ENCODE results near the gene ALDOC. TPM values are rescaled to one million over a fixed set of nuclear protein-coding genes. Genes with fewer than 3 reads are reported as not detected.

Gene ALDOC
- total and polyA plus RNA-seq, 2 of the 13 experiments (the other 11 are each of a cell fraction or from before 2014, with no cell fraction given), result 15.4 to 60.9 TPM

- 20% methylated on average over 2 of the region's 5 CpGs for WGBS (ENCODE audit: low lambda C conversion rate)
- H3K9ac ChIP-seq (ENCODE audit: insufficient read depth, low read depth, low read length), result peak overlapping the region; percentile 68; the same call in 1 of the 2 replicates
- no peaks in the 10 kb centered on the region for H4K20me1 ChIP-seq (ENCODE audit: insufficient read depth, low read length)
- ChIA-PET CTCF (ENCODE audit: low intra/inter-chr PET ratio, low total read pairs) (no interaction called here), POLR2A (interaction anchor here (0.8 kb wide), 1 partner anchor 27 kb away, joined by 3 read pairs; no protein-coding TSS in a partner anchor)
- H3K9me3 ChIP-seq (ENCODE audit: low read length), result no peaks in the 10 kb centered on the region
- DNase-seq (ENCODE audit: low spot score) (no peak), FAIRE-seq (no peak), ATAC-seq (no peak)
- in situ Hi-C loops (cut with HindIII; ENCODE audit: extremely low pct_ligation_motif_present, low pct_unique_long_range_greater_than_20kb) (loop anchor here (5.0 kb wide), 1 partner anchor 50 kb away; no protein-coding TSS in a partner anchor), intact Hi-C loops (cut with micrococcal nuclease; ENCODE audit: unreplicated experiment) (no loop called here)
- H3K27ac ChIP-seq (ENCODE audit: extremely low read length, insufficient read depth, low read length), result peak overlapping the region; percentile 10
- H3K4me1 ChIP-seq (ENCODE audit: insufficient read depth, low read length), result peaks cover 61% of the 10 kb centered on the region
- BruUV-seq (replicated peaks), result no TSS peak
- H2AFZ ChIP-seq (ENCODE audit: low read length), result peak overlapping the region; percentile 32
- H3K79me2 ChIP-seq (ENCODE audit: insufficient read depth, low read length), result peaks cover 17% of the 10 kb centered on the region
- peak overlapping the region; percentile 57 to 95 (median 92); a peak in 5 of 6 replicates for H3K4me3 ChIP-seq (replicated peaks in 1 of 3; ENCODE audit: insufficient read depth in 1 of 3, low read depth in 2 of 3, low read length in 3 of 3)
- no peaks in the 10 kb centered on the region for H3K27me3 ChIP-seq (ENCODE audit: control insufficient read depth in 1 of 2, insufficient read depth in 2 of 2, low read length in 2 of 2)
- peaks cover 0 to 2% of the 10 kb centered on the region in 2 experiments; a peak in 3 of 5 replicates for H3K36me3 ChIP-seq (replicated peaks in 1 of 2; ENCODE audit: control insufficient read depth in 1 of 2, insufficient read depth in 2 of 2, low read length in 2 of 2)
- H3K4me2 ChIP-seq (ENCODE audit: low read depth, low read length), result peak overlapping the region; percentile 94
- TF ChIP-seq LCORL (IDR thresholded peaks at IDR 0.05), result no peak
- no peak for TF ChIP-seq LCORL (CRISPR knock-in tag; IDR thresholded peaks at IDR 0.05)
- TF ChIP-seq HNRNPL (IDR thresholded peaks at IDR 0.05; ENCODE audit: low read depth, low read length), result 0 out of 2 replicates have a peak, but pooled peaks have one; percentile 35
- TF ChIP-seq ZC3H13 (CRISPR knock-in tag; IDR thresholded peaks at IDR 0.05), result no peak
- TF ChIP-seq NRL (CRISPR knock-in tag; IDR thresholded peaks at IDR 0.05; ENCODE audit: borderline replicate concordance), result 0 out of 2 replicates have a peak, but pooled peaks have one; percentile 44
- TF ChIP-seq PHF21A (CRISPR knock-in tag; IDR thresholded peaks at IDR 0.05), result no peak
- TF ChIP-seq RARA (CRISPR knock-in tag; IDR thresholded peaks at IDR 0.05), result no peak
- TF ChIP-seq ZNF18 (CRISPR knock-in tag; IDR thresholded peaks at IDR 0.05; ENCODE audit: insufficient replicate concordance), result peak; percentile 18
- no peak for TF ChIP-seq HMGA1 (CRISPR knock-in tag; conservative IDR thresholded peaks at IDR 0.05)
- no peak for TF ChIP-seq KMT2B (CRISPR knock-in tag; IDR thresholded peaks at IDR 0.05)
- TF ChIP-seq U2AF2 (IDR thresholded peaks at IDR 0.05; ENCODE audit: low read depth, low read length), result no peak
- TF ChIP-seq, protein P1, sequence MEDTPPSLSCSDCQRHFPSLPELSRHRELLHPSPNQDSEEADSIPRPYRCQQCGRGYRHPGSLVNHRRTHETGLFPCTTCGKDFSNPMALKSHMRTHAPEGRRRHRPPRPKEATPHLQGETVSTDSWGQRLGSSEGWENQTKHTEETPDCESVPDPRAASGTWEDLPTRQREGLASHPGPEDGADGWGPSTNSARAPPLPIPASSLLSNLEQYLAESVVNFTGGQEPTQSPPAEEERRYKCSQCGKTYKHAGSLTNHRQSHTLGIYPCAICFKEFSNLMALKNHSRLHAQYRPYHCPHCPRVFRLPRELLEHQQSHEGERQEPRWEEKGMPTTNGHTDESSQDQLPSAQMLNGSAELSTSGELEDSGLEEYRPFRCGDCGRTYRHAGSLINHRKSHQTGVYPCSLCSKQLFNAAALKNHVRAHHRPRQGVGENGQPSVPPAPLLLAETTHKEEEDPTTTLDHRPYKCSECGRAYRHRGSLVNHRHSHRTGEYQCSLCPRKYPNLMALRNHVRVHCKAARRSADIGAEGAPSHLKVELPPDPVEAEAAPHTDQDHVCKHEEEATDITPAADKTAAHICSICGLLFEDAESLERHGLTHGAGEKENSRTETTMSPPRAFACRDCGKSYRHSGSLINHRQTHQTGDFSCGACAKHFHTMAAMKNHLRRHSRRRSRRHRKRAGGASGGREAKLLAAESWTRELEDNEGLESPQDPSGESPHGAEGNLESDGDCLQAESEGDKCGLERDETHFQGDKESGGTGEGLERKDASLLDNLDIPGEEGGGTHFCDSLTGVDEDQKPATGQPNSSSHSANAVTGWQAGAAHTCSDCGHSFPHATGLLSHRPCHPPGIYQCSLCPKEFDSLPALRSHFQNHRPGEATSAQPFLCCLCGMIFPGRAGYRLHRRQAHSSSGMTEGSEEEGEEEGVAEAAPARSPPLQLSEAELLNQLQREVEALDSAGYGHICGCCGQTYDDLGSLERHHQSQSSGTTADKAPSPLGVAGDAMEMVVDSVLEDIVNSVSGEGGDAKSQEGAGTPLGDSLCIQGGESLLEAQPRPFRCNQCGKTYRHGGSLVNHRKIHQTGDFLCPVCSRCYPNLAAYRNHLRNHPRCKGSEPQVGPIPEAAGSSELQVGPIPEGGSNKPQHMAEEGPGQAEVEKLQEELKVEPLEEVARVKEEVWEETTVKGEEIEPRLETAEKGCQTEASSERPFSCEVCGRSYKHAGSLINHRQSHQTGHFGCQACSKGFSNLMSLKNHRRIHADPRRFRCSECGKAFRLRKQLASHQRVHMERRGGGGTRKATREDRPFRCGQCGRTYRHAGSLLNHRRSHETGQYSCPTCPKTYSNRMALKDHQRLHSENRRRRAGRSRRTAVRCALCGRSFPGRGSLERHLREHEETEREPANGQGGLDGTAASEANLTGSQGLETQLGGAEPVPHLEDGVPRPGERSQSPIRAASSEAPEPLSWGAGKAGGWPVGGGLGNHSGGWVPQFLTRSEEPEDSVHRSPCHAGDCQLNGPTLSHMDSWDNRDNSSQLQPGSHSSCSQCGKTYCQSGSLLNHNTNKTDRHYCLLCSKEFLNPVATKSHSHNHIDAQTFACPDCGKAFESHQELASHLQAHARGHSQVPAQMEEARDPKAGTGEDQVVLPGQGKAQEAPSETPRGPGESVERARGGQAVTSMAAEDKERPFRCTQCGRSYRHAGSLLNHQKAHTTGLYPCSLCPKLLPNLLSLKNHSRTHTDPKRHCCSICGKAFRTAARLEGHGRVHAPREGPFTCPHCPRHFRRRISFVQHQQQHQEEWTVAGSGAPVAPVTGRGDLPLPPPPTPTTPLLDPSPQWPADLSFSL (CRISPR knock-in tag; IDR thresholded peaks at IDR 0.05), result 0 out of 2 replicates have a peak, but pooled peaks have one; percentile 30
Measured at GRCh38 chr17:28572259-28573039, 4.2 kb downstream of the ALDOC start.
